Measurements from ENCODE around the gene TBC1D20.

The TBC1D20 gene

DNA sequence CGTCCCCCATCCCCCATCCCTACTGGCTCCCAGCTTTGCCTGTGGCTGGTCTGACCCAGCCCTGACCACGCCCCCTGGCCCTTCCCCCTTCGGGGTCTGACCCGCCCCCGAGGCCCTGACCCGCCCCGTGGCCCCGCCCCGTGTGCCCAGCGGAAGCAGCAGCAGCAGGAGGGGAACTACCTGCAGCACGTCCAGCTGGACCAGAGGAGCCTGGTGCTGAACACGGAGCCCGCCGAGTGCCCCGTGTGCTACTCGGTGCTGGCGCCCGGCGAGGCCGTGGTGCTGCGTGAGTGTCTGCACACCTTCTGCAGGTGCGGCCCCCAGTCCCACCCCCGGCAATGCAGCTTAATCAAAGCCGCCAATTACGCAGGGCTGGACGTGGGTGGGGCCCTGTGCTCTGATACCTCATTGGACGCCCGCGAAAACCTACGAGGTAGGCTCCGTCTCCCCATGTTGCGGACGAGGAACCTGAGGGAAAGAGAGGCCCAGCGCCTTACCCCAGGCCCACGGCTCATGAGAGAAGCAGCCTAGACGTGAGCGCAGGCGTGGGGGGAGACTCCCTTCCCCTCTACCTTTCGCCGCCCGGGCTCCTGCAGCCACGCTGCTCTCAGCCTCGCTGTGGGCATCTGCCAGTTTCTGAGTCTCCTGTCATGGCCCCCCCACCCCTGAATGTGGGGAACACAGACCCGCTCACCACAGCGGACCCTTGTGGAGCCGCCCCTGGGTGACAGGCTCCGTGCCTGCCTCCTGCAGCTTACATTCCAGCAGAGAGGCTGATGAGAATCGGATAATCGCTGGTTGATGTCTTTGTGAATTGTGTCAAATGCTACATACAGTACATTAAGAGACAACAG lies 41.4 kb downstream of the TBC1D20 start:
- peak; percentile 35 for DNase-seq
- TF ChIP-seq, protein P1, sequence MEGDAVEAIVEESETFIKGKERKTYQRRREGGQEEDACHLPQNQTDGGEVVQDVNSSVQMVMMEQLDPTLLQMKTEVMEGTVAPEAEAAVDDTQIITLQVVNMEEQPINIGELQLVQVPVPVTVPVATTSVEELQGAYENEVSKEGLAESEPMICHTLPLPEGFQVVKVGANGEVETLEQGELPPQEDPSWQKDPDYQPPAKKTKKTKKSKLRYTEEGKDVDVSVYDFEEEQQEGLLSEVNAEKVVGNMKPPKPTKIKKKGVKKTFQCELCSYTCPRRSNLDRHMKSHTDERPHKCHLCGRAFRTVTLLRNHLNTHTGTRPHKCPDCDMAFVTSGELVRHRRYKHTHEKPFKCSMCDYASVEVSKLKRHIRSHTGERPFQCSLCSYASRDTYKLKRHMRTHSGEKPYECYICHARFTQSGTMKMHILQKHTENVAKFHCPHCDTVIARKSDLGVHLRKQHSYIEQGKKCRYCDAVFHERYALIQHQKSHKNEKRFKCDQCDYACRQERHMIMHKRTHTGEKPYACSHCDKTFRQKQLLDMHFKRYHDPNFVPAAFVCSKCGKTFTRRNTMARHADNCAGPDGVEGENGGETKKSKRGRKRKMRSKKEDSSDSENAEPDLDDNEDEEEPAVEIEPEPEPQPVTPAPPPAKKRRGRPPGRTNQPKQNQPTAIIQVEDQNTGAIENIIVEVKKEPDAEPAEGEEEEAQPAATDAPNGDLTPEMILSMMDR (IDR thresholded peaks at IDR 0.05; ENCODE audit: low read depth, low read length) = no peak
- H3K4me3 ChIP-seq (ENCODE audit: low read depth, low read length) = no peak overlapping the region

DNA sequence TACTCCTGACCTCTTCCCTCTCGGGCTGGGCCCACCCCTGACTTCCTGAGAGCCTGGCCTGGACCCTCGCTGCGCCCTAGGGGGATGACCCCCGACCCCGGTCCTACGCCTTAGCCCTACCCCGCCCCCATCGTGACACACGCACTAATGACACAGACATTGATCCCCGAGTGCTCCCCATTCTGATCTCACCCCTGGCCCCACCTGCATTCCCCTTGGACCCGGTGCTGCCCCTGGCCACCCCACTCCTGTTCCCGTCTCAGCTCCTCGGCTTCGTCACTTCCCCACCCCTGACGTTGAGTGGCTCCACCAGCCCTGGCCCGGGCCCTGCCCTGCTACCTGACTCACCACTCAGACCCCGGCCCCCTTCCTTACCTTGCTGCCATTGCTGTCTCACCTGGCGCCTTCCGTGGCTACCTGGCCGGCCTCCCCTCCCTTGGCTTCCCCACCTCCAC lies 42.1 kb downstream of the TBC1D20 start:
- H3K36me3 ChIP-seq = no peaks in the 10 kb centered on the region

More for the DNA sequence above, 41.4 kb downstream of the TBC1D20 start:
- Histone ChIP-seq H3K4me1 (no peaks in the 10 kb centered on the region), H3K9me3 (no peaks in the 10 kb centered on the region), H3K27me3 (no peaks in the 10 kb centered on the region), H3K36me3 (no peaks in the 10 kb centered on the region)

DNA sequence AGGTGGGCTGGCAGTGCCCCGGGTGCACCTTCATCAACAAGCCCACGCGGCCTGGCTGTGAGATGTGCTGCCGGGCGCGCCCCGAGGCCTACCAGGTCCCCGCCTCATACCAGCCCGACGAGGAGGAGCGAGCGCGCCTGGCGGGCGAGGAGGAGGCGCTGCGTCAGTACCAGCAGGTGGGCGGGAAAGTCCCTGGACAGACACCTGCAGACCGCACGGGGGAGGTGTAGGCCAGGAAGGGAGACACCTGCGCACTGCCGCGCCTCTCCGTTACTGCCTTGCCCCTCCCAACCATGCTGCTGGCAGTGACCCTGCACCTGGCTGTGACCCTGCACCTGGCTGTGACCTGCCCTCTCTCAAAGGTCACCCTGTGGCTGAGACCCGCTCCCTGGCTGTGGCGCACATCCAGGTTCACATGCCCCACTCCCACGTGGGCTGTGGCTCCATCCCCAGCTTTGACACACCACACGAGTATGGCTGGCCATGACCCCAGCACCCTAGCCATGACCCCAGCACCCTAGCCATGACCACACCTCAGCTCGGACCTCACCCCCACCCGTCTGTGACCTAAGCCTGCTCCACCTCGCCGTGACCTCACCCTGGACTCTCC lies 42.7 kb downstream of the TBC1D20 start:
- TF ChIP-seq, protein P1 (IDR thresholded peaks at IDR 0.05; ENCODE audit: low read depth, low read length) = no peak
- H3K27me3 ChIP-seq = no peaks in the 10 kb centered on the region
- H3K36me3 ChIP-seq = no peaks in the 10 kb centered on the region
- H3K4me3 ChIP-seq (ENCODE audit: low read depth, low read length) = no peak overlapping the region
- no peaks in the 10 kb centered on the region for H3K4me1 ChIP-seq
- no peak for DNase-seq
- H3K9me3 ChIP-seq = no peaks in the 10 kb centered on the region

More for the DNA sequence above, 42.1 kb downstream of the TBC1D20 start:
- Histone ChIP-seq H3K9me3 (no peaks in the 10 kb centered on the region), H3K4me1 (no peaks in the 10 kb centered on the region), H3K4me3 (ENCODE audit: low read depth, low read length) (no peak overlapping the region), H3K27me3 (no peaks in the 10 kb centered on the region)
- TF ChIP-seq, protein P1 (IDR thresholded peaks at IDR 0.05; ENCODE audit: low read depth, low read length) = no peak
- no peak for DNase-seq

DNA sequence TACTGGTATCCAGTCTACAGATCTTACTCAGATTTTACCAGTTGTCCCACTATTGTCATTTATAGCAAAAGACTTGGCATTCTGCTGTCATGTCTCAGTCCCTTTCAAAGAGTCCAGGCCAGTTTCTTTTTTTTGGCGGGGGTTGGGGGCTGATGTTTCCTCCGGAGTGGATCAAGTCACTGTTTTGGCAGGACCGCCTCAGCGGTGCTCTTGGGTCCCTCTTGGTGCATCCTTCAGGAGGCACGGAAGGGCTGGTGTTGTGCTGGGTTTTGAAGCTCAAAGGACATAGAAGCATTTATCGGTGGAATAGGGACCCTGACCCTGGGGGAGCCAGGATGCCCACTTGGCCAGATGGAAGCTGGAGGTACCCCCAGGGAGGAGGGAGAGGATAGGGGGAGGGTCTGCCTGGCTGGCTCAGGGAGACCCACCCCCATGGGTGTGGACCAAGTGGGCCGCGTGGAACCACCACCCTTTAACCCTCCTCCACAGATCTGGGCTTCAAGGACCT lies 43.4 kb downstream of the TBC1D20 start:
- no peak for DNase-seq
- Histone ChIP-seq H3K9me3 (no peaks in the 10 kb centered on the region), H3K27me3 (no peaks in the 10 kb centered on the region), H3K4me1 (no peaks in the 10 kb centered on the region), H3K36me3 (no peaks in the 10 kb centered on the region), H3K4me3 (ENCODE audit: low read depth, low read length) (no peak overlapping the region)
- TF ChIP-seq, protein P1 (IDR thresholded peaks at IDR 0.05; ENCODE audit: low read depth, low read length) = no peak

DNA sequence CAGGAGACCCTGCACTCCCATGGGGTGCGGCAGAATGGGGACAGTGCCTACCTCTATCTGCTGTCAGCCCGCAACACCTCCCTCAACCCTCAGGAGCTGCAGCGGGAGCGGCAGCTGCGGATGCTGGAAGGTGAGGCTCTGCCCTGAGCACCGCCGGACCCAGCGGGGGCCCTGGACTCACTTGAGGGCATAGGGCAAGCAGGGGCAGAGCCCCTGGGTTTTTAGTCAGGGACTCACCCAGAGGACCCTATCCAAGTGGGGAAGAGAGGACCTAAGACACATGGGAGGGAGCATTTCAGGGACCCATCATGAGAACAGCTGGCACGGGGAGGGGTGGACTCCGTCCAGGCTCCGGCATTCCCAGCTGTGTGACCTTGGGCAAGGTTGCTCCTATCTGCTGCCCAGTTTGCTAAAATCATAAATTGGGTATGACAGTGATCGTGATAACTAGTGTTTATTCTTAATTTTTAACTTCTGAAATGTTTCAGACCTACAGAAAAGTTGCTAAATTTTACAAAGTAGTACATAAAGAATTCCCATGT lies 44.5 kb downstream of the TBC1D20 start:
- H3K4me3 ChIP-seq (ENCODE audit: low read depth, low read length) = no peak overlapping the region
- no peak for DNase-seq
- H3K9me3 ChIP-seq = no peaks in the 10 kb centered on the region
- TF ChIP-seq, protein P1 (IDR thresholded peaks at IDR 0.05; ENCODE audit: low read depth, low read length) = no peak
- H3K4me1 ChIP-seq = no peaks in the 10 kb centered on the region
- H3K36me3 ChIP-seq = no peaks in the 10 kb centered on the region
- no peaks in the 10 kb centered on the region for H3K27me3 ChIP-seq

Data from BE2C (cell line).